Measurements from ENCODE around the gene TMEM9.

DNA sequence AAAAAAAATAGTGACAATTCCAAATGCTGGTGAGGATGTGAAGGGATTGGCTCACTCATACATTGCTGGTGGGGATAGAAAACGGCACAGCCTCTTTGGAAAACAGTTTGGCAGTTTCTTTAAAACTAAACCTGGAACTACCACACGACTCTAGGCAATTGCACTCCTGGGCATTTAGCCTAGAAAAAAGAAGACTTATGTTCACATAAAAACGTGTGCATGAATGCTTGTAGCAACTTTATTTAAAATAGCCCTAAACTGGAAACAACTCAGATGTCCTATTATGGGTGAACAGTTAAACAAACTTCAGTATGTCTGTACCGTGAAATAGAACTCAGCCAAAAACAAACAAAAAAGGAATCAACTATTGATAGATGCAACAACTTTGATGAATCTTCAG is 9.4 kb upstream of the TMEM9 start:
- TF ChIP-seq CTCF (conservative IDR thresholded peaks at IDR 0.05; ENCODE audit: low read depth, low read length): no peak
- no peak for TF ChIP-seq EZH2phosphoT487 (IDR thresholded peaks at IDR 0.05; ENCODE audit: borderline replicate concordance, low read length)
